HG03108 (cell line): ENCODE results near the gene LRAT.
A peak's percentile ranks its signal among the peaks of the same experiment; 100 is the strongest.
"Not testable (repeated sequence)": the region's sequence is repeated elsewhere in the genome, so short reads cannot be mapped to it uniquely, and the experiment has no call there.

Experiments
- ATAC-seq: cut with Tn5 transposase; IDR thresholded peaks from one replicate; pipeline ENCODE4 v1.9.1; 2021; ENCODE audit warnings: moderate library complexity; ENCODE audit not compliant: unreplicated experiment

LRAT gene

DNA sequence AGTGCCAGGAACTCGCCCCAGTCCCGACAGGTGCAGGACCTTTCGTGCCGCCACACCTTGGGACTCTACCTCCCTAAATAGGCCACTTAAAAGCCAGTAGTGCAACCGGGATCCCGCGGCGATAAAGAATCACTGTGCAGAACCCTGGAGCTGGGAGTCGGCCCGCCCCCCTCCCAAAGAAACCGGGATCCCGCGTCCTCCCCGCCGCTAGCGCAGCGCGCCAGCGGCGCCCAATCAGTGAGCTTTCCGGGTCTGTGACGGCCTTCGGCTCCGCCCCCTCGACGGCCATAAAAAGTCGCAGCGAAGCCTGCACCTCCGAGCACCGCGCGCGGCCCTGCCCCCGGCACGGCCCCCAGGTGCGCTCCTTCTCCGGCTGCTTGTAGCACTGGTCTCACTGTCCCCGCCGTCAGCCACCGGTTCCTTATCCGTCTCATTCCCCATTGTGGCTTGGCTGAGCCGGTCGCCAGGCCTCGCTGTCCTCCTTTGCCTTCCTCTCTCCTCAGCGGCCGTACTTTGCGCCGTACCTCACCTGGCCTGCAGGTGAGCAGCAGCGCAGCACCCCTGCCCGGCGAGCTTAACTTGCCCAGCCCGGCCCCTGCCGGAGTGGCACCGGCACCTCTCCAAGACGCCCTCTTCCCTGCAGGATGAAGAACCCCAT, at the start of gene LRAT:
Gene LRAT, plus strand, starts transcription at position 318 of the 658 bp plus-strand sequence. Its CDS starts 327 bp downstream, at position 645.
- no peak for ATAC-seq

GRCh38 chr4:154707877-154708276, 35.9 kb upstream of the LRAT start:
- no peak for ATAC-seq

GRCh38 chr4:154709550-154709949, 34.2 kb upstream of the LRAT start:
- ATAC-seq: no peak

DNA sequence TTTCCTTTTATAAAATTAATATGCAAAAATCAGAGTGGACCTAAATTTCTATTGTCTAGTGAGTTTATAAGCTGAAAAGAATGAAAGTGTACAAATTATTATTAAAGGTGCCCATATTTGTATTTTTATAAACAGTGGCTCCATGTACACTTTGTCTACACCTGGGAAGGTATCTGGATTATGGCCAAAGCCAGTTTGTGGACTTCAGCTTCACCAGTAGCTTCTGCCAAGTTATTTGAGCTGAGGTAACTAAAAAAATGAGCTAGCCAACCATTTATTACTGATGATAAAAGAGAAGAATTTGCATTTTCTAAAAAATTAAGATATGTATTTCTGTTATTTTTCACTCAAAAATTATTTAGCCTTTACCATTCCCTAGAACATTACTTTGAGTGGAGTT, 32.3 kb upstream of the LRAT start:
- no peak for ATAC-seq

GRCh38 chr4:154714339-154715040, 29.3 kb upstream of the LRAT start:
- ATAC-seq: no peak

- no peak for ATAC-seq
These were observed 24.7 kb upstream of the LRAT start for GRCh38 chr4:154719087-154719486.

- peak; percentile 76 for ATAC-seq
These were observed 23.7 kb upstream of the LRAT start for GRCh38 chr4:154720123-154720522.

DNA sequence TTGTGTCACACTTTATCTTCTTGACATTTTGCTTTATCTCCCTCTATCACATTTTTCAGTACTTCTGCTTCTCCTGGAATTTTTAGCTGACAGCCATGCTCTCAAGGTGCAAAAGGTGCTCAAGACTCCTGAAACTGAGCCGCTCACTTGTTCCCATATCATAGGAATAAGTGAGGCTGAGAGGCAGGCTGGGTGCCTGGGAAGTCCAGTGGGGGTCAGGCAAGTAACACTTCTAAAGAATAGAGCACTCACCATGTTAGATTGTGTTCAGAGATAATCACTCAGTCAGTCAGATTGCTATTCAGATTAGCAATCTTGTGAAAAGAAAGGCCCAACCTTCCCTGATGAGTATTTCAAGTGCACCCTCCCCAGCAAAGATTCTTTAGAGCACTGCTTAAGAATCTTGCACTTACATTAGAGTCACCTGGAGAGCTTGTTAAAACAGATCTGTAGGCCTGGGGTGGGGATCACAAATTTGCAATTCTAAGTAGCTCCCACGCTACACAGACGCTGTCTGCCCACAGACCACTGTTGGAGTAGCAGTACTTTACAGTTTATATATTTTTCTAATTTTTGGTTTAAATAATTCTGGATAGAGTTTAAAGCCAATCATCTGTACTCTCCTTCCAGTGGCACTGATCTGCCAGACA, 23.1 kb upstream of the LRAT start:
- ATAC-seq: no peak

DNA sequence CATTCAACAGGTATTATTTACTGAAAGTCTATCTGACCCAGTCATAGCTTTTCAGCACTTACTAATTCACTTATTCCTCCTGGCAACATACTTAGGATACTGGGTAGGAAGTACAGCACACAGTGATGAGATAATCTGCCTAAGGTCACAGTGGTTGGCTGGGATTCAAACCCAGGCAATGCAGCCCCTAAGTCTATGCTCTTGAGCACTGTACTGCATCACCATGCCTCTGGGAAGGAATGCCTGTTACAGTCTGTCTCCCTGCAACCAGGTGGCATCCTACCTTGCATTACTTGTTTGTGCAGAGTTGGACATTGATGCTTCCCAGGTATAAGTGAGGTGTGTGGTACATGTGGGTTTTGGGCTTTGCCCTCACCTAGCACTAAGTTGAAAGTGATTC, 21.5 kb upstream of the LRAT start:
- no peak for ATAC-seq

- not testable (repeated sequence) for ATAC-seq
These were observed 20.2 kb upstream of the LRAT start for GRCh38 chr4:154723601-154724000.

DNA sequence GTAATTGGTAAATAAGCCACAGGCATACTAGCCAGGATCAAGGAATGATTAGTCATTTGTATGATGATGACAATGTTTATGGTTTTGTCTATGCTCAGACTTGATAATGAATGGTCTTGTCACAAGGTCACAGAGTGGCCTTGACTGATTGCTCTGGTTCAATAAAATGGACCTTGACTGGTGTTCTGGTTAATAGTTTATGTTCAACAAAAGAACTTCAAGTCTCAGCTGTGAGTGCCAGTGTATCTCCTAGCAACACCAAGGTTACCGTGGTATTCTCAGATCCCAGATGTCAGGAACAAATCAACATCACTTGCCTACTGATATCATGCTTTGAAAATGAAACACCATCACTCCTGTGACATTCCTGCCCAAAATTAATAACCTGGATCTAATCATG, 16.3 kb upstream of the LRAT start:
- ATAC-seq: no peak

- no peak for ATAC-seq
These were observed 12.0 kb upstream of the LRAT start for GRCh38 chr4:154731756-154732155.

GRCh38 chr4:154732669-154733068, 11.1 kb upstream of the LRAT start:
- no peak for ATAC-seq

DNA sequence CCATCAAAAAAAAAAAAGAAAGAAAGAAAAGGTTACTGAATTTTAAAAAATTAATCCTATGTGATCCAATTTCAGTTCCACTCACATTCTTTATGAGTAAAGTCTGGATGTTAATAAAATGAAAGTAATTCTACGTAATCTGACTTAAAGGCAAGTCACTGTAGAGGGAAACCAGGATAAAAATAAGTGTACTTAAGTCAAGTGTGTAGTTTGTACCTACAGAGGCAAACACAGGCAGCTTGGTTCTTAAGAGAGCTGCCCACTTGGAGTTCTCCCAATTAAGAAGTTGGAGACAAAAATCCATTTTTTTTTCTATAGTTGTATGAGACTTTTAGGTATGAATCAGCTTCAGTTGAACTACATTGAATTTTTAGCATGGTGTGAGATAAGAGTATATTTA, 7.0 kb upstream of the LRAT start:
- ATAC-seq: no peak

DNA sequence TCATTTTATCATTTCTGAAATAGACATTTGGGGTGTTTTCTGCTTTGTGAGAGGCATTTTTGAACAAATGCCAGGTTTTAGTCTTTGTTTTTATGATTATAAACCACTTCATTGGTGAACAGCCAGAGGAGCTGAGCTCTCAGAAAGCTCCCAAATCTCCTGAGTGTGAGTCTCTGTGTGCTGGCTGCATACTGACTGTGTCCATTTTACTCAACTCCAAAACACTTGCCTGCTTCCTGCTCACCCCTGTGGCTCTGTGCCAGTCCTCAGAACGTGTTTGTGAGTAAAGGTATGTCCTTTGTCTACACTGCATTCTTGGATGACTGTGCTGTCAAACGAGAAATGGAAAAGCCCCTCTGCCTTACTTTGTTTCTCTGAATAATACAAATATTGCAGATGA, 5.4 kb upstream of the LRAT start:
- no peak for ATAC-seq

DNA sequence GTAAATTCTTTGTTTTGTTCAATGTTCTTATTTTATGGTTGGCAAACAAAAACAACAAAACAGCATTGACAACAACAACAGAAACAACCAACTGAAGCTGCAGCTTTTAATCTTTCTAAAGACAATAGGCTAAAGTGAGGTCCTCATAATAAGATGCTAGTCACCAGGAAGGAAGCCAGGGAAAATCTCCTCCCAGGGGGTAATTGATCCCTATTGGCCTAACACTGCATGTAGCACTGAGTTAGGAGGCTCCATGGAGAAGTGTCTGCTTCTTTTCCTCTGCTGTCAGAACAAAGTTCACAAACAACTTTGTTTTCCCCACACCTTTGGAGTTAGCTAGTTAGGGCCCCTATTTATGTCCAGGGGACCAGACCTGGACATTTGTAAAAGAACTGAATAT, 4.7 kb upstream of the LRAT start:
- ATAC-seq: no peak

DNA sequence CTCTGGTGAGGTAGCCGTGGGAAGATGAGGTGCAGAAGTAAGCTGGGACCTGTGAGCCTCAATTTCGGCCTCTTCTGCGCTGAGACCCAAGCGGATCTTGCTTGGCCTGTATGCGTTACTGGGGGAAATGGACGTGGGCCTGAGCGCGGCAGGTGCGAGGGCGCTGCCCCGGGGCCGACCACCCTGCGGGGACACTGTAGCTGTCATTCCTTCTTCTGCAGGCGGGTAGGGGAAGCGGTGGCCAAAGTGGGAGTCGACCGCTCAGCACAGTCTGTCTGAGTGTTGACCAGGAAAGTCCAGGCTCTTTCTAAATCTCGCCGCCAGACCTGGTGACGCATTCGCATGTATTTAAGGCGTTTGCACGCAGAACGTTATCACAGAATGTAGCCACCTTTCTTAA, 3.3 kb upstream of the LRAT start:
- no peak for ATAC-seq

DNA sequence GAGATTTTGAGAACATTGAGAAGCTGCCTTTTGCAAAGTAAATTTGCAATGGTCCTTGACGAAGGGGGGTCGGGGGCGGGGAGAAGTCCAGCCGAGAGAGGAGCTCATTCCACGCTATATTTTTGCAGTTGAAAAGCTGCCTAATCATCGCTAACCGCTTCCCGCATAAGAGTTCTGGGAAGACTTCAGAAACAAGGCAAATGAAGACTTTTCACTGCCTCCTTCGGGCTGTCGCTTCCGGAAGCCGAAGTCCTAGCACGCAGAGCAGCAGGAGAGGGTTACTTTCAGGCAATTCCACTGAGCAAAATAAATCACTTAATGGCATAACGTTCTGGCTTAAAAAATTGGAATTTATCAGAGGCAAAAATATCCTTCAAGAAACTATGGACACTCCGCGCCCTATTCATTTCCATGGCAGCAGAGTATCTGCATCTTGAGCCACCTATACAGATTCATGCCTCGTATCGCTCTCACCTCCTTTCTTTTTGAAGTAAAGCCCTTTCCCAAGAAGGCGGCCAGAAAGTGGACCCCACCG, 2.6 kb upstream of the LRAT start:
- ATAC-seq: no peak

DNA sequence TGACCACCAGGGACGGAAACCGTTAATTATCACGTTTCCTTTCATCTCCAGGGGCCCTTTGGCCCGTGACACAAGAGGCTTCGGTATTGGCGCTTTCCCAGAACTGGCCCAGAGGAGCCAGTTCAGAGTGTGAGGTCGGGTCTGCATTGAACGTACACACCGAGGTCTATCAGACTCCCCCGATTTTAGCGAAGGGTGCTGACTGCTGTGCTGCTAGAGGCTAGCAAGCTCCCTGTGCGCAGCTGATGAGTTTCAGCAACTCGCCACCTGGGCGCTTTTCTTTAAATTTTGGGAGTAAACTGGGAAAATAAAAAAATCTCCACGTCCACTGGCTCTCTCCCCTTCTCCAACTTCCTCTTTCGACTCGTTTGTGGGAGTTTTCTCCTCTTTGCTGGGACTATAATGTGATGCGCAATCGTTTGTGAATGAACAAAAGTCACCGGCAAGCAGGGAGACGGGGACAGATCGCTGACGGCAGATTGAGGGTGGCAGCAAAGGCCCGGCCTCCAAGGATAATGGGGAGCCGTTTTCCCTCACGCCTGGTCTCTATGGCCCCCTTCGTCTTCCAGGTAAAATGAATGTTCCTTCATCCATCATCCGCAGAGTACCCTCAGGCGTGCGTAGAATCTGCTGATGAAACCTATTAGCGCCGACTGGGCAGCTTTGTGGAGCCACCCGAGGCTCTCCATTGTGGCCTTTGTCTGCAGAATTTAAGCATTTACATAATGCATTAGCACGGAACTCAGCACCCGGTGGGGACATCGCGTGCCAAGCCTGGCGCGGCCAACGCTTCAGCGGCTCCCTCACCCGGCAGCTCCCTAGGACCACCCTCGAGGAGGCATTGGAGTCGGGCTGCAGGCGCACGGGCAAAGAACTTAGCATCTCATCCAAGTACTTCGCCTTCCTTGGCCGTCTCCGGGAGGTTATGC, 1.6 kb upstream of the LRAT start:
- no peak for ATAC-seq

- no peak for ATAC-seq
These were observed 634 bp downstream of the LRAT start for GRCh38 chr4:154744341-154744926.

- no peak for ATAC-seq
These were observed 13.9 kb downstream of the LRAT start for GRCh38 chr4:154757713-154758112.
